Measurements from ENCODE around the gene NSG2. TPM values are rescaled to one million over a fixed set of nuclear protein-coding genes. Genes with fewer than 3 reads are reported as not detected.

The NSG2 gene
- total RNA-seq, 4 donors from 2014 or later: 1.4 to 4.0 TPM; not detected in 2

- TF ChIP-seq POLR2A (IDR thresholded peaks at IDR 0.05): no peak
- TF ChIP-seq CTCF (IDR thresholded peaks at IDR 0.05): no peak
- TF ChIP-seq EP300 (IDR thresholded peaks at IDR 0.05; ENCODE audit: low read depth): no peak
- no peak for TF ChIP-seq POLR2AphosphoS5 (IDR thresholded peaks at IDR 0.05)
- in situ Hi-C loops (cut with MboI; ENCODE audit: low pct_ligation_motif_present in 1 of 4, low pct_unique_long_range_greater_than_20kb in 1 of 4, low sequenced_read_pairs in 3 of 4): no loop called here
- Histone ChIP-seq H3K4me1 (no peaks in the 10 kb centered on the region), H3K27ac (no peak overlapping the region), H3K27me3 (no peaks in the 10 kb centered on the region), H3K9me3 (no peaks in the 10 kb centered on the region), H3K4me3 (no peak overlapping the region), H3K36me3 (no peaks in the 10 kb centered on the region)
- no peak for DNase-seq
- intact Hi-C loops (cut with DNase I; ENCODE audit: low total_unique reads): no loop called here
- 95% methylated on average over 1 of the region's 1 CpG; no CpG with 5 or more reads in 1 of the 2 donors for WGBS, 2 donors (ENCODE audit: low coverage in 1 of 2)
These were observed 42.3 kb downstream of the NSG2 start for GRCh38 chr5:174087783-174088182.

- Histone ChIP-seq H3K27ac (no peak overlapping the region), H3K4me1 (no peaks in the 10 kb centered on the region), H3K4me3 (no peak overlapping the region), H3K9me3 (no peaks in the 10 kb centered on the region), H3K27me3 (no peaks in the 10 kb centered on the region), H3K36me3 (no peaks in the 10 kb centered on the region)
- 82 to 83% methylated on average over 1 to 10 of the region's 10 CpGs for WGBS, 2 donors (ENCODE audit: low coverage in 1 of 2)
- intact Hi-C loops (cut with DNase I; ENCODE audit: low total_unique reads) (no loop called here), in situ Hi-C loops (cut with MboI; ENCODE audit: low pct_ligation_motif_present in 1 of 4, low pct_unique_long_range_greater_than_20kb in 1 of 4, low sequenced_read_pairs in 3 of 4) (no loop called here)
- DNase-seq: no peak
- TF ChIP-seq EP300 (IDR thresholded peaks at IDR 0.05; ENCODE audit: low read depth): no peak
These were observed 44.6 kb downstream of the NSG2 start for GRCh38 chr5:174090129-174090528.

GRCh38 chr5:174093123-174093522 lies 47.6 kb downstream of the NSG2 start:
- Histone ChIP-seq H3K27ac (no peak overlapping the region), H3K4me1 (no peaks in the 10 kb centered on the region), H3K9me3 (no peaks in the 10 kb centered on the region), H3K36me3 (no peaks in the 10 kb centered on the region), H3K27me3 (no peaks in the 10 kb centered on the region), H3K4me3 (no peak overlapping the region)
- no peak for TF ChIP-seq CTCF (IDR thresholded peaks at IDR 0.05)
- TF ChIP-seq POLR2AphosphoS5 (IDR thresholded peaks at IDR 0.05): no peak
- TF ChIP-seq POLR2A (IDR thresholded peaks at IDR 0.05): no peak
- no peak for TF ChIP-seq EP300 (IDR thresholded peaks at IDR 0.05; ENCODE audit: low read depth)
- intact Hi-C loops (cut with DNase I; ENCODE audit: low total_unique reads) (no loop called here), in situ Hi-C loops (cut with MboI; ENCODE audit: low pct_ligation_motif_present in 1 of 4, low pct_unique_long_range_greater_than_20kb in 1 of 4, low sequenced_read_pairs in 3 of 4) (no loop called here)
- no peak for DNase-seq
- WGBS, 2 donors (ENCODE audit: low coverage in 1 of 2): 58% methylated on average over 5 of the region's 5 CpGs; no CpG with 5 or more reads in 1 of the 2 donors

GRCh38 chr5:174094857-174095606 lies 49.5 kb downstream of the NSG2 start:
- Histone ChIP-seq H3K27me3 (no peaks in the 10 kb centered on the region), H3K4me3 (no peak overlapping the region), H3K4me1 (no peaks in the 10 kb centered on the region), H3K27ac (no peak overlapping the region), H3K36me3 (no peaks in the 10 kb centered on the region), H3K9me3 (no peaks in the 10 kb centered on the region)
- 66 to 69% methylated on average over 9 to 10 of the region's 10 CpGs for WGBS, 2 donors (ENCODE audit: low coverage in 1 of 2)
- intact Hi-C loops (cut with DNase I; ENCODE audit: low total_unique reads) (no loop called here), in situ Hi-C loops (cut with MboI; ENCODE audit: low pct_ligation_motif_present in 1 of 4, low pct_unique_long_range_greater_than_20kb in 1 of 4, low sequenced_read_pairs in 3 of 4) (no loop called here)
- TF ChIP-seq POLR2AphosphoS5 (IDR thresholded peaks at IDR 0.05) (no peak), POLR2A (IDR thresholded peaks at IDR 0.05) (no peak), EP300 (IDR thresholded peaks at IDR 0.05; ENCODE audit: low read depth) (no peak), CTCF (IDR thresholded peaks at IDR 0.05) (no peak)
- DNase-seq: no peak

All from transverse colon (tissue), 4 donors.